NCI-H446 (cell line): ENCODE measurements around the gene ABHD10.

Source experiments
- DNase-seq, 2 experiments: peaks; one replicate each; lab custom pipeline; 2025; lab: John Stamatoyannopoulos, UW

The ABHD10 gene

DNA sequence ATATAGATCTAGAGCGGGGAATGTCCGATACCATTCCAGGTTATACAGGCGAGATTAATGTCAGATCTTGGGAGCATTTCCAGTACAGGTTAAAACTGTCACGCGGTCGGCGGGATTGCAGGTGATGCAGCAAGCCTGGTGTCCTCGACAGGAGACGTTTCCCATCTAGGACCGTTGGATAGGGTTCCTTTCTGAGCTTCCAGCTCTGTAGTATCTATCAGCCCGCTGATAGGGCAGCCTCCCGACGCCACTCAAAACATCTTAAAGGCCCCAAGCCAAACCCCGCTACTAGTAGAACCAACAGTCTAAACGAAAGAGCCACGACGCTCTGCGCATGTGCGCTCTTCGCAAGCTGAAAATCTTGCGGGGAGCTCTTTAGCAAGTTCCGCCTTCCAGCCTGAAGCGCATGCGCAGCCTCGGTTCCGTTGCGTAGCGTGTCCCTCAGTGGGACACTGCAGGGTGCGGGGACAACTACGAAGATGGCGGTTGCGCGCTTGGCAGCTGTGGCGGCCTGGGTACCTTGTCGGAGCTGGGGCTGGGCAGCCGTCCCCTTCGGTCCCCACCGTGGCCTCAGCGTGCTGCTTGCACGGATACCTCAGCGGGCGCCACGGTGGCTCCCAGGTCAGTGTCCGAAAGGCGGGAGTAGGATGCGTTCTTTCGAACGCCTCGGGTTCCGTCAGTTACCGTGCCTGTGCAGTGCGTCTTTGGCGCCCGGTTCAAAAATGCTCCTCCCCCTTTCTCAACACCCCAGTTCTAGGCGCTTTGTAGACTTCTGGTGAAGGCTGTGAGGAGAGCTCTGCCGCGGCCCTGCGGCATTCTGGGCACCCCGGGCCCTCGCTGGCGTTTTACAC lies at the start of gene ABHD10:
Gene ABHD10, plus strand, starts transcription at position 444 of the 851 bp plus-strand sequence. Its CDS starts 36 bp downstream, at position 480.
- DNase-seq = peak; percentile 97 to 99

DNA sequence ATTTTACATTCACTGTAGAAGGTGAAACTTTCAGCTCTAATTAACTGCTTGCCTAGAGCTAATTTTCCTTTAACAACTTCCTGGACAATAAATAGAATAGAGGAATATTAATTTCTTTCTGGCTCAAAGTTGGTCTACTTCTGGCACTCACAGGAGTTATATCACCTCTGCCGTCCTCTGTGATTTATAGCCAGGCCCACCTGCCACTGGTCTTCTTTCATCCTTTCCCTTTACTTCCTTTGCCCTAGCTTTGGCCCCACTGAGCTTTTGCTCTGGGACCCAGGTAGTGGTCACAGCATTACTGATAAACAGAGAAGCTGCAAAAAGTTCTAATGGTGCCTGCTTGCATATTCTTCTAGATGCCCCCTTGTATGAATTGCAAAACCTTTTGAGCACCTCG lies 49.3 kb upstream of the ABHD10 start:
- DNase-seq = no peak

DNA sequence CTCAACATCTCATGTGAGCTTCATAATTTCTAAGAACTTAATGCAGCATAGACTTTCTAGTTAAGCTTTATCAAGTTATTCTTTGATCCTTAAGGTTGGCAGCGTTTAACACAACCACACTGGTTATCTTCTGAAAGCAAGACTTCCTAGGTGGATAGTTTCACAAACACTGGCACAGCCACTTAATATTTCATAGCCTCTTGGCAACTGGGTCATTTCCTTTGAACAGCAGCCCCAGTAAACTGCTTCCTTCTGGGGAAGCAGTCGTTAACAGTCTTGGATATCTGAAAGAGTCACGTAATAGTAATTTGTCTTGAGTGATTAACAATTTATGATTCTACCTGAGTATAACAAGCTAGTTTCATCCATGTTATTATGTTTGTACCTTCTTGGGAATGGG lies 45.9 kb upstream of the ABHD10 start:
- DNase-seq = no peak

DNA sequence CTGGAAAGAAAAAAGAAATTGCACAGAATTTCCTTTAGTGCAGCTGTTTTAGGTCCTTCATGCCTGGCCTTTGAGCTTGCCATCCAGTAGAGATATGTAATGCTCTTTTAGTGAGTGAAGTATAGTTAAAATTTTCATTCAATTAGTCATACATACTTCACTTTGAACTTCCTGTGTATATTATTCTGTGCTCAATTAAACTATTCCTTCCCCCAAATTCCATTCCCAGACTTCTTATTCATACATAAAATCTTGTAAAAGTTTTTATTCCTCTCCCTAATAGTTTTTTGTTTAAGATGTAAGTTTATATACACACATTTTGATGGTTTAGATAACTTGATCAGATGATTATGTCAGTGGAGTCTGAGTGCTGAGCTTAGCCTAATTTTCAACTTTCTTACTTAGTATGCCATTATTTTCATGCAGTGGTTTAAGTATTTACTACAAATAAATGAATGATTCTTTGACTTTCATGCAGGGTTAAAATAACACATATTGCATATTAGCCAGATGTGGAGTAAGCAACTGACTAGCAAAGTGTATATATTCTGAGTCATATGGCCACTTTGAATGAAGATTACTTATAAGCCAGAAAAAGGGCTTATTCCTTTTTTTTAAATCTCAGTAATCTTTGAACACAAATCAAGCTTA lies 42.5 kb upstream of the ABHD10 start:
- DNase-seq = no peak

DNA sequence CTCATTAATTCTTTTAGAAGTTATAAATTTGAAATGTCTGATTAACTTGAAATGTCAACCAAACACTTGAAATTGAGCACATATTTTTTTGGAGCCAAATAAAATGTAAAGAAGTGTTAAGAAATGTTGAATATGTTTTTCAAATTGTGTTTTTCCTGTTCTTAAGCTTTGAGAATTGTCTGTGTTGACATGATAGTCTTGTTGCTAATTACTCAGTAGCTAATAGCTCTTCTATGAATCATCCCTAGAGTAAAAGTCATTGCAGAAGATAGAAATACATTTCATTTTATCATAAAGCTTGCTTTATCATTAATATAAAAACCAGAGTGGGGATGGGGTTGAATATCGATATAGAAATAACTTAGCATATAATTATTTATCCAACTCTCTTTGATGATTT lies 41.9 kb upstream of the ABHD10 start:
- no peak for DNase-seq

DNA sequence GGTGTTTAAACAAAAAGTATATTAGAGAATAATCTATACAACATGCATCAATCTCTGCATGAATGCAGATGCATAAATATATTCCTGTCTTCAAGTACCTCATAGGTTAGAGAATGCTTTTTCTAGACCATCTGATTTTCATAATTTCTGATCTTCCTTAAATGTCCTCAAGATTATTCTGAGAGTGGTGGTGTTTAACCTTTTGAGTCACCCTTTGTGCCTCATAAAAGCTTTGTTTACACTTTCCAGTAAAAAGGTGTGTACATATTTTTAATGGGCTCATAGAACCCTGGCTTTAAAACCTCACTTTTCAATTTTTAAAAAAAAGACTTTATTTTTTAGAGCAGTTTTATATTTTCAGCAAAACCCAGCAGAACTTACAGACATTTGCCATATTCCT lies 41.0 kb upstream of the ABHD10 start:
- no peak for DNase-seq

DNA sequence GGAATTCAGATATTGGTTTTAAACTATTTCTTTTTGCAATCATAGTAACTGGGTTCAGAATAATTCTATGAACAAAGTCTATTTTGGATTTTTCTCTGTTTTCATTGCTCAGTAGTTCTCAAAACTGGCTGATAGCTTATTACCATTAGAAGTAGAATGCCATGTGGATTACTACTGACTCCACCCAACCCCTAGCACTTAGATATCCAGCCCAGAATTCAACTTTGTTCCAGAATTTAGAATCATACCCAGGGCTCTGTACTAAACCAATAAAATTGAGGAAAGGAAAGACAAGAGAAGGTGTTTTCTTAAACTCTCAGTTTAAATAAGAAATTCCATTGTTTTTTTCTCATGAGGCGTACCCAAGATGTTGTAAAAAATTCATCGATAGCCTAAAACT lies 39.0 kb upstream of the ABHD10 start:
- no peak for DNase-seq

DNA sequence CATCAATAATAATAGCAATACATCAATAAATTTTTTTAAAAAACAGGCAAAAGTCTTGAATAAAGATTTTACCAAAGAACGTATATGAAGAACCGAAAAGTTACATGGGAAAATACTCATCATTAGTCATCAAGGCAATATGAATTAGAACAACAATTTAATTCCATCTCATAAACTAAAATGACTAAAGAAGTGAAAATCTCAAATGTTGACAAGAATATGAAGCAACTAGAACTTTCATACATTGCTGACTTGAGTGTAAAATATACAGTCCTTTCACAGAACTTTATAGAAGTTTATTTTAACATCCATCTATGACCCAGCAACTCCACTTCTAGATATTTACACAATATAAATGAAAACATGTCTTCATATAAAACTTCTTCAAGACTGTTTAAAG lies 35.3 kb upstream of the ABHD10 start:
- DNase-seq = no peak

DNA sequence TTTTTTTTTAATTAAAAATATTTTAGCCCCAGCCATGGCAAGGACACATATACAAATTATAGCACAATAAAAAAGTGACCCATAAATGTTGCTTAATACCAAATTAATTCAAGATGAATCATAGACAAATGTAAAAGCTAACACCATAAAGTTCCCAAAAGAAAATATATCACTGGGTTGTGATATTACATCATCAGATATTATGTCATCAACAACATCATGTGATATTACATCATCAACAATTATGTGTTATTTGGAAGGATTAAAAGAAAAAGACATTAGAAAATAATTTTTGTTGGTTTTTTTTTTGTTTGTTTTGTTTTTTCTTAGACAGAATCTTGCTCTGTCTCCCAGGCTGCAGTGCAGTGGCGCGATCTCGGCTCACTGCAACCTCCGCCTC lies 34.5 kb upstream of the ABHD10 start:
- no peak for DNase-seq

DNA sequence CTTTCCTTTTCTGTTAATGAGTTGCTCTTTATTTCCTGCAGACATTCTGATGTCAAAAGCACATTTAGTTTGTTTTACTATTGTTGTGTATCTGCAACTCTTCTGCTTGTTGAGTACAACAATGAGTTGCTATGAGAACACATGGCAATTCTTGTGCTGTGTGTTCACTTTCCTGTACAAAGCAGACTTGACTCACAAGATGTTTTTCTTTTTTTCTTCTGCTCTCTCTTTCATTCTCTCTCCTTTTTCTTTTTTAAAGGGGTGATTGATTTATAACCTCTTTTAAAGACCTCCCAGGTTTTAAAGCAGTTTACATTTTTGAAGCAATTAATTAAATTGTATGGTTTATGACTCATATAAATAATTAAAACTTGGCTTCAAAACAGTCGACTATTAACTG lies 31.6 kb upstream of the ABHD10 start:
- no peak for DNase-seq

DNA sequence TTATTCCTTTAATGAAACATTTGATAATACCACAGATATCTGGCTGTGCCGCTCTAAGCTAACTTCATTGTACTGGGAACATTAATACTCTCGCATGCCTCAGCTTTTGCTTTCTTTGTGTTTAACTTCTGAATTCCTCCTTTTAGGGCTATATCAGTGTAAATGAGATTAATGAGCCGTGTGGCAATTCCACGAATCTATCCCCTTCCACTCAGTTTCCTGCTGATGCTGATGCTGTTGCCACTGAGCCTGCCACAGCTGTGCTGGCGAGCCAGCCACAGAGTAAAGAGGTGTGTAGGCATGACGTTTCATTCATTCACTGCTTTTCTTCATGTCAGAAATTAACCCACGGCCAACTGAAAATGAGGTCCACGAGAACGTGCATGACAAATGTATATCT lies 30.0 kb upstream of the ABHD10 start:
- DNase-seq = no peak

DNA sequence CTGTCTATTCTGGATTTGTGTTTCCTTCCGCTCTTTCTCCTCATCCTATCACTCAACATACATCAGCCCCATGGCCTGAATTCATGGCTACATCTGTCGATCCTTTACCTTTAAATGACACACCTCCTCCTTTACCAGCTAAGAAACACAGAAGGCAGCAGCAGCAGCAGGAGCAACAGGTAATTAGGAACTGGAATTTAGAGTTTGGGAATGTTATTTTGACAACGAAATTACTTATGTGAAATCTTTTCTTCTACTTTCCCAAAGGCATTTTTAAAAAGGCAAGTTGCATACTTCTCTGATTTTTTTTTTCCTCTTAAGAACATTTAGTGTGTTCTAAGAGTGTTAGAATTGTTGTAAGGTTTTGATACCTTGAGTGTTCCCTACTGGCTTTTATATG lies 29.1 kb upstream of the ABHD10 start:
- DNase-seq = no peak

DNA sequence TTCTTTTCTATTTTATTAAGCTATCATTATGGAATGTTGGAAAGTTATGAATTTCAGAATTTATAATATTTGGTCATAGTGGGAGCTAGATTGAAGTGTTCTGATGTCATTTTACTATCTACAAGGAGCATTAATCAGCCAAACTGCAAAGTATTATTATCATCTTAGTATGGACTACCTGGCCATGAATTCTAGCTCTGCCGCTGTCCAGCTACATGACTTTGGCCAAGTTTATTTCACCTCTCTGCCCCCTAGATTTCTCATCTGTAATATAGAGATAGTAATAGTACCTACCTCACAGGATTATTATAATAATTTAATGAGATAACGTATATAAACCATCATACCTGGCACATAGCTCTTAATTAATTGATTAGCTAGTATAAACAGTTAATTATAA lies 27.8 kb upstream of the ABHD10 start:
- no peak for DNase-seq

DNA sequence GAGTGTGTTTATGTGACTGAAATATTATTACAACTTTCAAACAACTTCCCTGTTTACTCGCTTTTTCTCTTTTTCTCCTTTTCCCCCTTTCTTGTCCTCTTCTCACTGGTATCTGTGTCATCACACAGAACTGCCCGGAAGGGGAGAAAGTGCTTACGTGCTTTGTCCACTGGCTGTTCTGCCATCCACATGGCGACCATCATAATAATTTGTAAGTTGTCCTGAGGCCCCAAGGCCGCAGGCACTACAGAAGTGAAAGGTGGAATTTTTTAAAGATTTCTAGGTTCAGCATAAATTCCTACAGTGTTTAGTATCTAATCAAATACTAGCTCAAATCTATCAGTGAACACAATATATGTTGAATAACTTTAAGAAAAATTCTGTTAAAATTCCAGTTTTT lies 26.7 kb upstream of the ABHD10 start:
- DNase-seq = no peak

DNA sequence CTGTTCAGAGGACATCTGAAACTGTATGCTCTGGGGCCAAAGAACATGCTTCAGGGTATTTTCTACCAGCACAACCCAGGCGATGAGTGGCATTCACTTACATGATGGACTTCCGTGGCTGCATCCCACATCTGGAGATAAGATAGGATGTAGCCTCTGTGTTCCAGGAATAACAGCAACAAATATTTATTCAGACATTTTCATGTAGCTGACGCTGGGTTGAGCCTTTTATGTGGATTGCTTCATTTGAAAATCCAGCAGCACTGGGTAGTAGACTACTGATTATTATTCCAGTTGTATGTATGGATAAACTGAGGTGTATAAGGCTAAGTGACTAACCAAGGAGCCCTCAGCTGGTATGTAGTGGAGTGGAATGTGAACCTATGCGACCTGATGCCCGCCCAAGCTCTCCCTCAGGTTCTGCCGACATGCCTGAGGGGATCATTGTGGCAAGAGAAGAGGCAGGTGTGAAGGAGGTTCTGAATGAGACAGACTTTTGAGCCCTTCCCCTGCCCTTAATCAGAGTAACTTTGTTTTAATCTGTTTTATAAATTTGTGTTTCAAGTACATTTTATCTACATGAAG lies 25.9 kb upstream of the ABHD10 start:
- no peak for DNase-seq

DNA sequence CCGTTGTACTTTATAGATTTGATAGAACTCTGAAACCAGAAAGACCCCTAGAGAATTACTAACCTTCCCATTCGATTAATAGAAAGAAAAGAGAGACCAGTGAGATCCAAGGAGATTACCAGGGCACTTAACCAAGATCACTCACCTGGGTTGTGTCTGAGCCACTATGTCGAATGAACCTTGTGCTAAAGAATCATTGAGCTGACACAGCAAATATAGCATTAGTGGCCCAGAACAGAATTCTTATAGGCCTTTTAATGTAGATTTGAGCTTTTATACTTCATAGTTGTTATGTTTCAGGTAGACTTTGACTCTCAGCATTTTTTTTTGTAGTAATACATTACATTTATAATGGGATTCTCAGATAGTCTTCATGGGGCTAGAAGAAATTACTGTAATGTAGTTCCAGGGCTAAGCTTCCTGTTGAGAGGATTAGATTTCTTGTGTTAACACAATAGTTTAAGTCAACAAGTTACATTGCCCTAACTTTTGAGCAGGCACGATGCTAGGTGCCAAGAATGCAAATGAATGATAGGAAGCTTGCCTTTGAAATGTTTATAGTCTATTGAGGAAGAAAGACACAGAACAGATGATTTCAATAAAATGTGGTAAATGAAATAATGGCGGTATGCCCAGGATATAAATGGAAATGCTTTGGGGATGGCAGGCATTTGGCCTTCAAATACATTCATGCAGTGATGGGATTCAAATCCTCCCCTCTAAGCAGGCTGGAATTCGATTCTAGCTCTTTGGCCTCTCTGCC lies 24.4 kb upstream of the ABHD10 start:
- no peak for DNase-seq

DNA sequence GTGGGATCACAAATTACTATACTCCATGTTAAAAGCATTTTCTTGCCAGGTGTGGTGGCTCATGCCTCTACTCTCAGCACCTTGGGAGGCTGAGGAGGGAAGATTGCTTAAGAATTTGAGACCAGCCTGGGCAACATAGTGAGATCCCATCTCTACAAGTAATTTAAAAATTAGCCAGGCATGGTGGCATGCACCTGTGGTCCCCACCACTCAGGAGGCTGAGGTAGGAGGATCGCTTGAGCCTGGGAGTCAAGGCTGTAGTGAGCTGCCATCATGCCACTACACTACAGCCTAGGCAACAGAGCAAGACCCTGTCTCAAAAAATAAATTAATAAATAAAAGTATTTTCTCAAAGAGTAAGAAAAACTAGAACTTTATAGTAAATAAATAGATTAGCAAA lies 22.9 kb upstream of the ABHD10 start:
- DNase-seq = no peak

DNA sequence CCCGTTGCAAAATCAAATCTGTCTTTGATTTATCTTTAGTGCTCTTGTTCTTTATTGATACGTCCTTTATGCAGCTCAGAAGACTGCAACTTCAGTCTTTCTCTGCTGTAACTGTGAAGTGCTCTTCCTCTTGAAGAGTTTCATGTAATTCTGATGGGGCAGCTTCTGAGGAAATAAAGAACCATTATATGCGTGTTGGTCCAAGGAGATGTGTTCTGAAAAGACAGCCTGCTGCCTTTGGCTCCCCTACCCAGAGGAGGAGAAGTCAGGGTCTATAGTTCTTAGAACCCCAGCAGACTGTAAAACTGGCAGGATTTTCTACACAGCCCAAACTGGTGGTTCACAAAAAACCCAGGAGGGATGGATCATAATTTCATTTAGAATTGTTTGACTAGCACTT lies 22.4 kb upstream of the ABHD10 start:
- DNase-seq = no peak

DNA sequence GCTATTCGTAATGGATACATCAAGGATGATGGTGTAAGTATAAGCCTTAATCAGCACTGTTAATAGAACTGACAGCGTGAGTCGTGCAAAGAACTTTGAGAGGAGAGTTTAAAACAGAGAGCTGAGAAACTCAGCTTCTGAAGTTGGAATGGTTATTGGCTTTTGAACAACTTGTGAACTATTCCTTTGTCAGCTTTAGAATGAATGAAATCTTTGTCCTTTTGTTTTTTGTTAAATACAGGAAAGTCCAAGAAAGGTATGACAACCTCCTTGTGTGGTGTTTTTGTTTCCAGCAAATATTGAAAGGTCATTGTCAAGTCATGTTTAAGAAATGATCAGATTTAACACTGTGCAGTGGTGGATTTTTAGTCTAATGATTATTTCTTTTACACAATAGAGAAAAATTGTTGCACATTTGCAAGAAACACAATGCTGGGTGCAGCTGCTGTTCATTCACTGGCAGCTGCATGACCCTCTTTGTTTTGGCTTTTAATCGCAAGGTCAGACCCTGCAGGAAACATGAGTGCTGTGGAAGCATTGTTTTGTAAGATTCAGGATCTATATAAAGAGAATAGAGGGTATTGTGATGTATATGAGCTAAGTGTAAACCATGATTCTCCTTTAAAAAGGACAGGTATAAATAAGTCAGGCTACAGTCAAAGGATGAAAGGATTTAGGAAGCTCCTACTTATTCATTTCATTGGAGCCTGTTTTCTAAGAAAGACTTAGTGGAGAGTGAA lies 21.7 kb upstream of the ABHD10 start:
- DNase-seq = no peak

DNA sequence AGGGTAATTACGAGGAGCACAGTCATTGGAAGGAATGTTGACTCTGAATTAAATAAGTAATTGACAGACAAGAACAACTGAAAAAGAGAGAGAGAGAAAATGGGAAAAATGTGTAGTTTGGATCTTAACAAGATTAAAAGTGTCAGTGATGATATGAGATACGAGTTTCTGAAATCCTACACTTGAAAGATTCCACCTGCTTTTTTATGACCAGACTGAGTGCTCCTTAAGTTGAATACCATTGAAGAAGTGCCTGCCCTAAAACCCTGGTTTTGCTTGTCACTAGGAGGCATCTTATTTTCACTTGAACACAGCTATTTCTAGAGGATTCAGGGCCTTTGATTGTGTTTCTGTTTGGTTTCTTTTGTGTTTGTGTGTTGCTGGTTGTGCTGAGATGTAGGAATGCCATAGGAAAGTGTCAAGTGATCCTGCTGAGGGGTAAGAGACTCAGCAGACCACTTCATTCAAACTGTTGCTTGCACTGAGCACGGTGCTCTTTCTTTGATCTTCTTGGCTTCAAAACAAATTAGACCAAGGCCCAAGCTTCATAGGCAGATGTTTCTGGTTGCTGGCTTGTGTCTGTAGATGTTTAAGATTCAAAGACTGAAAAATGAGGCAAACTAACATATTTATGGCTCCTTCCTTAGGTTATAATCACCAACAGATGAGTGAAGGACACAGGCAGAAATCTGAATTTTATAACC lies 17.2 kb upstream of the ABHD10 start:
- no peak for DNase-seq

DNA sequence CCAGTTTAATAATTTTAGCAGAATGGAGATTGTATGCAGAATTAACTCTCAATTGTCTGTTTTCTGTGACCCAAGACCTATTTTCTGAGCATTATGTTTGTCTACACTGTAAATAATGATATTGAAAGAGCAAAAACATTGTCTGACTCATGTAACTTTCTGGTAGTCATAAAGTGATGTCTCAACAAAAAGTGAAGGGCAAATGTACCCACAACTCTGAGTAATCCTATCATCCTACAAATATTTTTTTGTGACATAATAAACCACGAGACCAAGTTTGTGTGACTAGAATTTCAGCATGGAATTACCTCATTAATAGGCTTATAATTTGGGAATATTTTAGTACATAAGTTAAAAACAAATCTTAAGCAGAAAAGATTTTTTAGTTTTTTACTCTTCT lies 15.4 kb upstream of the ABHD10 start:
- DNase-seq = no peak
